ENCODE data around the gene PHACTR2.
"Not testable (repeated sequence)": the region's sequence is repeated elsewhere in the genome, so short reads cannot be mapped to it uniquely, and the experiment has no call there.

Gene PHACTR2

DNA sequence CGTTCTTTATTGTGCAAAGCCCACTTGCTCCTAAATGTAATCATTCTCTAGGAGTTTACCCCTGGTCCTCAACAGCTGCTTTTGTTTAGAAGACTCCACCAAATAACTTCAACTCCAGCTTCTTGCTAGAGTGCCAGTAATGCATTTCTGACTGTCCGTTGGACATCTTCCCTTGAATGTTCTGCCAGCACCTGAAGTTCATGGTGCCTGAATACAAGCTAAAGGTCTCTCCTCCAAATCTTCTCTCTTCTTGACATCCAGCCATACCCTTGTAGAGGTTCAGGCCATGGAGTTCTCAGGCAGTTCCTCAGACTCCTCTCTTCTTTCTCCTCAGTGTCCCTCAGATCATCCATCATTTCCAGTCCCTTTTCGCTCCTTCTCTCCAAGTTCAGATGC lies 21.7 kb downstream of the PHACTR2 start:
- no peak for DNase-seq

DNA sequence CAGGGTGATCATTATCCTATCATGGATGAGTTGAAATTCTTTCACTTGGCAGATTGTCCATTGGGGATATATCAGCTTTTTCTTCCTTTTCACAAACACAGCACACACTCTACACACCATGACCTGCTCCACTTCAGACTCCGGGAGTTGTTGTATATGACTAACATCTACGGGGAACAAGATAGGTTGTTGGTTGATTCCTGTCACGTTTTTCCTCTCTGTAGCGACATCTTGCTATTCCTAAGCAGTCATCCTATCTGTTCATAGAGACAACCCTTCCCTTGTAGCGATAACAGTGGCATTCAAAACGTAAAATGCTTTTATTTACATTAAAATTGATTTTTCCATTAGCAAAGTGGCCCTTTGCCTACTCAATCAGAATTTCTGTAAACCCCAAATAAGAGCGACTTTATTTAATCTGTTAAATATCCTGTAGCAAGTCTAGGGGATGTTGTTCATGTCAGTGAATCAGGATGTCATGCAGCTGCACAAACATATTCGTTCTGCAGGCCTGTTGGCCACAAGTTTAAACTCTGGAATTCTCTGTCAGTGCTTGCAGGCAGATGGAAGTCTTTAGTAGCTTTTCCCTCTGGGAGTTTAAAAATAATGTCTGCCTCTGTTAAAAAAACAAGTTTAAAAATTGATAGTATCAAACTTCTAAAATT lies 23.1 kb downstream of the PHACTR2 start:
- DNase-seq = no peak

DNA sequence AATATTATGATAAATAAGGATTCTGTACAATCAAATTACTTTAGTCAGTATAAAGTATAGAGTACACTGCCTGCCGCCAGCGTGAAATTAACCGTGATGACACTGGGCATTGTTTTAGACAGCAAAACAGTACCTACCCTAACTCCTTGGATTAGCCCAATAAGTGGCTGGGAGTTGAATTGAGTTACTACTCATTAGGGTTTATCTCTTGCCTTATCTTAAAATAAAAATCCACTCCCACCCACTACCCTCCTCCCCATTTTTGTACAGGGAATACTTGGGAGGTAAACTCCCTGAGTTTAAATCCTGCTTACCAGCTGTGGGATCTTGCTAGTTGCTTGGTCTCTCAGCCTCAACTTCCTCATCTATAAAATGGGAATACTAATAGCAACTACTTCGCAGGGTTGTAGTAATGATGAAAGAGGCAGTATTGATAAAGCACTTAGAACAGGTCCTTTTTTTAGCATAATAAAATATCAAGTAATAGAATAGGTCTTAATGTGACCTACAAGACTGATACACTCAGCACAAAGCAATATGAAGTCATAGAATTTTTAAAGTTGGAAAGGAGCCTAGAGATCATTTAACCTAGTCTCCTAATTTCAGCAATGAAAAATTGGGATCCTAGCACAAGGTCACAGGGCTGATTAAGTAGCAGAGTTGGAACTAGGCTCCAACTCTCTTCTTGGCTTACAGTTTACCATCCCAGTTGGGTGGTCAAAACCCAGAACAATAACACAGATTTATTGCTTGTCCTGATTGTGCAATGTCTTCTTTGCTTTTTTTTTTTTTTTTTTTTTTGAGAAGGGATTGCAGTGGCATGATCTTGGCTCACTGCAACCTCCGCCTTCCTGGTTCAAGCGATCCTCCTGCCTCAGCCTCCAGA lies 23.8 kb downstream of the PHACTR2 start:
- no peak for DNase-seq

DNA sequence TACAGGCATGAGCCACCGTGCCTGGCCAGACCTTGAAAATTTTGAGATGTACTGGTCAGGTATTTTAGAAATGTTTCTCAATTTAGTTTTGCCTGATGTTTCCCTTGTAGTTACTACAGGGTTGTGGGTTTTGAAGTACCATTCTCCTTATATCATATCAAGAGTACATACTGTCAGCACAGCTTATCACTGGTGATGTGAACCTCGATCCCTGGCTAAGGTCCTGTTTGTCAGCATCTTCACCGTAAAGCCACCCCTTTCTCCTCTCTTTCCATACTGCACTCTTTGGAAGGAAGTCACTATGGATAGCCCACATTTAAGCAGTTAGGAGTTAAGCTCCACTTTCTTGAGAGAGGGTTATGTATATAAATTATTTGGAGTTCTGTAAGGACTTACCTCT lies 27.8 kb downstream of the PHACTR2 start:
- no peak for DNase-seq

DNA sequence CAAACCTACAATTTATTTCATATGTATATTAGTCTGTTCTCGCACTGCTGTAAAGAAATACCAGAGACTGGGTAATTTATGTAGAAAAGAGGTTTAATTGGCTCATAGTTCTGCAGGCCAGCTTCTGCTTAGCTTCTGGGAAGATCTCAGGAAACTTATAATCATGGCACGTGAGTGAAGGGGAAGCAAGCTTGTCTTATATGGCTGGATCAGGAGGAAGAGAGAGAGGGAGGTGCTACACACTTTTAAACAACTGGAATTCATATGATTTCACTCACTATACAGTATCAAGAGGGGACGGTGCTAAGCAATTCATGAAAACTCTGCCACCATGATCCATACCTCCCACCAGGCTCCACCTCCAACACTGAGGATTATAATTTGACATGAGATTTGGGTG lies 29.9 kb downstream of the PHACTR2 start:
- no peak for DNase-seq

DNA sequence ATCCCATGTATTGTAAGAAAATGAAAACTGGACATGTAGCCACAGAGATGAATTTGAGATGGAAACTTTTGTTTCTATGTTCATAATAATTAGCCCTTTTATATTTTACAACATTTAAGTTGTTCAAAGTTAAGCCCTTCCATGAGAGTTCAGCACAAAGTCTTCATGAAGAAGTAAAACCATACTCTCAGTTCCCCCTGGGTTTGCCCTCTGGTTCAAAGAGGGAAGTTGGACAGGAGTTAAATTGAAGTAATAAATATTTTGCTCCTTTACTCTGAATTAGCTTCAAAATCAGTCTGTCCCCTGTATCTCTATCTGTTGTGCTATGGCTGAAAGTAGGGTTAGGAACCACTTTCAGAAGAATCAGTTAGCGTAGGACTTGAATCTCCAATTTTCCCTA lies 31.1 kb downstream of the PHACTR2 start:
- DNase-seq = no peak

DNA sequence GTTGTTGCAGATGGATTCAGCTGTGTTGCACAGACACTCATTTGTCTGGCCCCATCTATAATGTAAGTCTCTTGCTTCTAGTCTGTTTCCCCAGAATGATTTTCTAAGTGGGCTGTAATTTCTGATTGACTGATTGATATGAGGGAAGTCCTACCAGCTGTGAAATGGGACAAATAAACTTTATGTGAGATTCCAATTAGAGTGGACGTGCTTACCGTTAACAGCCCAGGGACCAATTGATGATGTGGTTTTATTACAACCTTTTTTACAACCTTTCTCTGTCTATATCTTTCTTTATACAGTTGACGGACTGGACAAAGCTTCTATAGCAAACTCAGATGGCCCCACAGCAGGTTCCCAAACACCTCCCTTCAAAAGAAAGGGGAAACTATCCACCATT lies 33.9 kb downstream of the PHACTR2 start:
- DNase-seq = no peak

DNA sequence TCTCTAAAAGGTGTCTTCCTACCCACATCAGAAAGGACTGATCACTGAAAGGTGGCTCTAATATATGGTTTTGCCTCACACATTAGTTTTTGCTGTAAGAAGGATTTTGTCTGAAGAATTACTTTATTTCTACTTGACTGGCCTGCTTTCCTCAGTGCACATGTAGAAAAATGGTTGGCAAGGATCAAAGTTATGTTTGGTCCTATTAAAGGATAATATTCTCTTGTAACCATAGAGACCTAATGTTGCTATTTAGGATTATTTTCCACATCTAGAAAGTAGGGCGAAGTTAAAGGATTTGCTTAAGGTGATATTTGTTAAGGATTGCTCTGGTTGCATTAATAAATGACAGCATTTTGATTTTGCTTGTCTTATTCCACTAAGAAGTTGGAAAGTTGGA lies 40.7 kb downstream of the PHACTR2 start:
- no peak for DNase-seq

DNA sequence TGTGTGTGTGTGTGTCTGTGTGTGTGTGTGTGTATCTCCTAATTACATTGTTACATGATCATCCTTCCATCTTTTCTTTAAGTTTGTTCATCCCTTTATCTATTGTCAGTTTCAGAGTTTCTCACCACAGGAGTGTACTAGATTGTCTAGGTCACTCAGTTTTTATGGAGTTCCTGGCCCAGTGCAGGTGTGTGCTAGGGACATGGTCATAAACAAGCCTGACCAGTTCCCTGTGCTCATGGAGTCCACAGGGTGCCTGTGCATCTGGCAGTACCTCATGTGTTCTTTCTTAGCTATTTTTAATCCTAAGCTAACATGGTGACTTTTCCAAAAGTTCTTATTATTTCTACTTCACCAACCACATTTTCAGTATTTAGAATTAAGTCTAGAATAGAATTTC lies 43.9 kb downstream of the PHACTR2 start:
- no peak for DNase-seq

DNA sequence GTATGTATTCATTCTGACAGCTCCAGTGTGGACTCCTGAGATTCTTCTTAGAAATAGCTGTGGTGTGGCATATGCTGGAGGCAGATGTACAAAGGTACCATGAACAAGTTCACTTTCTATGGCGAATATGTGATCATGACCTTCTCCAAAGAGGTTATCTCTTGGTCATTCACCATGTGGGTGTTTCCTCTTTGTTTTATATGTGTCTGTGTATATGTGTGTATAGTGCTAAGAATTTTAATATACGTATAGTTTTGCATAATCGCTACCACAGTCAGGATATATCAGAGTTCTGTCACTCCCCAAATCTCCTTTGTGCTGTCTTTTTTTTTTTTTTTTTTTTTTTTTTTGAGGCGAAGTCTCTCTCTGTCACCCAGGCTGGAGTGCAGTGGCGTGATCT lies 47.1 kb downstream of the PHACTR2 start:
- no peak for DNase-seq

DNA sequence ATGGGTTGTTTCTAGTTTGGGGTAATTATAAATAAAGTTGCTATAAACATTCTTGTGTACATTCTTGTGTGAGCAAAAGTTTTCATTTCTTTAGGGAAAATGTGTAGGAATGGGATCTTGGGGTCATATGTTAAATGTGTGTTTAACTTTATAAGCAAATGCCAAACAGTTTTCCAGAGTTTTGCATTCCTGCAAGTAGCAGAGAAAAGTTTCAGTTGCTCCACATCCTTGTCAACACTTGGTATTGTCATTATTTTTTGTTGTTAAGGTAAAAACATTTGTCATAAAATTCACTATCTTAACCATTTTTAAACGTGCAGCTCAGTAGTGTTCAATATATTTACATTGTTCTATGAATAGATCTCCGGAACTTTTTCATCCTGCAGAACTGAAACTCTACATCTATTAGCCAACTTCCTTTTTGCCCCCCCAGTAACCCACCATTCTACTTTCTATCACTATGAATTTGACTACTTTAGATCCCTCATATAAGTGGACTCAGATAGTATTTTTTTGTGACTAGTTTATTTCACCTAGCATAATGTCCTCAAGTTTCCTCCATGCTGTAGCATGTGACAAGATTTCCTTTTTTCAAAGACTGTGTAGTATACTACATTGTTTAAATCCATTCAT lies 48.4 kb downstream of the PHACTR2 start:
- DNase-seq = no peak

DNA sequence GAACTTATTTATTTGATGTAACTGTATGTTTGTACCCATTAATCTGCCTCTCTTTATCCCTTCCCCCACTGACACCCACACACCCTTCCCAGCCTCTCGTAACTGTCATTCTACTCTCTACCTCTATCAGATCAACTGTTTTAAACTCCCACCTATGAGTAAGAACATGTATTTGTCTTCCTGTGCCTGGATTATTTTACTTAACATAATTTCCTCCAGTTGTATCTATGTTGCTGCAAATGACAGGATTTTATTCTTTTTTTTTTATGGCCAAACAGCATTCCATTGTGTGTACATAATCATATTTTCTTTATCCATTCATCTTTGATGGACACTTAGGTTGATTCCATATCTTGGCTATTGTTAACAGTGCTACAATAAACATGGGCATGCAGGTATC lies 49.3 kb downstream of the PHACTR2 start:
- DNase-seq = no peak

DNA sequence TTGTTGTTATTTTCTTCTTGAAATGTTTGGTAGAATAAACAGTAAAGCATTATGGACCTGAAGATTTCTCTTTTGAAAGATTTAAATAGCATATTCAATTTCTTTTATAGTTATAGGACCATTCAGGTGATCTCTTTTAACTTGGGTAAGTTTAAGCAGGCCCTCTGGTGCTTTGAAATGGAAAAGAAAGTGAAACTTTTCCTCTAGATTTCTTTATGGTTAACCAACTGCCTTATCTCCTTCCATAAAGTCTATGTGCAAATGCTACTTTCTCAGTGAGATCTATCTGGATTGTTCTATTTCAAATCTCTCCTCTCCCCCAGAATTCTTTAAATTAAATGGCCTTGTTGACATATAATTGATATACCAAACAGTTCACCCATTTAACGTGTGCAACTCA lies 54.0 kb downstream of the PHACTR2 start:
- DNase-seq = no peak

DNA sequence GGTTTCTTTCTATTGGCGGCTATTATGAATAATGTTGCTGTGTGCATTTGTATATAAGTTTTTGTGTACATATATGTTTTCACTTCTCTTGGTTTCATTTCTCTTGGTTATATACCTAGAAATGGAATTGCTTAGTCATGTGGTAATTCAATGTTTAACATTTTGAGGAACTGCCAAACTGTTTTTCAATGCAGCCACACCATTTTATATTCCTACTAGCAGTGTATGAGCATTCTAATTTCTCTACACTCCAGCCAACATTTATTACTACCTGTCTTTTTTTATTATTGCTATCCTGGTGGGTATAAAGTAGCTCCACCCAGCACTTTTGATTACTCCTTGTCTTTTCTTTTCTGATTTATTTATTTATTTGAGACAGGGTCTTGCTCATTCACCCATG lies 54.8 kb downstream of the PHACTR2 start:
- no peak for DNase-seq

DNA sequence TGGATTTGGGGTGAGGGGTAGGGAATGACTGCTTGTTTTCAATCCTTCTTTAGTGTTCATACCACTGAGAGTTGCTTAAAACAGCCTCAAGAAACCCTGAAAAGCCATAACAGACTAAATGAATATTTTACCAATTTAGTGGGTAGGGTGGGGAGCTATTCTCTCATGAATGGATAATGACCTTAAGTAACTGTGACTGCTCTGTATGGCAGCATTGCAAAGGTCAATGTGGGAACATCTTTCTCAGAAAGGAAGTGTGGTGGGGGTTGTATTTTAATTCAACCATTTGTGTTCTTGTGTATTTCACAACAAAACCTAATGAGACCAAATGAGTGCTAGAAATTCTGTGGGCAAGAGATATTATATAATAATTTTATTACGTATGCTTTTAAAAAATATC lies 55.7 kb downstream of the PHACTR2 start:
- no peak for DNase-seq

DNA sequence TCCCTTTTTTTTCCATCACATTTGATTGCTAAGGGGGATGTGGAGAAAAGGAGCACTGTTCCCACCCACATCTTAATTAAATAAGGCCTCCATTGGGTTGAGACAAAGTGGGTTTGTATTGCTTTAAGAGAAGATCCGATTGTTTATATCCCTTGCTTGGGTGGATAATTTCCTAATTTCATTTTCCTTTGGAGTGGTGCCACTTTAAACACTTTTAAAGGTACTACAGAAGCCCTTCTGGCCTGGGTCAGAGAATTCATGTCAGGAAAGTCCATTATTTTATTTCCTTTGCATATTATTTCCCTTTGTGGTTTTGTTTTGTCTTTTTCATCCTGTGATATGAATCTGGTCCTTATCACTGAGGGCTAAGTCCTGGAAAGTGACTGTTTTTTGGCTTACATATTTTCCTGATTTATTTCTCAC lies 56.9 kb downstream of the PHACTR2 start:
- DNase-seq = no peak

DNA sequence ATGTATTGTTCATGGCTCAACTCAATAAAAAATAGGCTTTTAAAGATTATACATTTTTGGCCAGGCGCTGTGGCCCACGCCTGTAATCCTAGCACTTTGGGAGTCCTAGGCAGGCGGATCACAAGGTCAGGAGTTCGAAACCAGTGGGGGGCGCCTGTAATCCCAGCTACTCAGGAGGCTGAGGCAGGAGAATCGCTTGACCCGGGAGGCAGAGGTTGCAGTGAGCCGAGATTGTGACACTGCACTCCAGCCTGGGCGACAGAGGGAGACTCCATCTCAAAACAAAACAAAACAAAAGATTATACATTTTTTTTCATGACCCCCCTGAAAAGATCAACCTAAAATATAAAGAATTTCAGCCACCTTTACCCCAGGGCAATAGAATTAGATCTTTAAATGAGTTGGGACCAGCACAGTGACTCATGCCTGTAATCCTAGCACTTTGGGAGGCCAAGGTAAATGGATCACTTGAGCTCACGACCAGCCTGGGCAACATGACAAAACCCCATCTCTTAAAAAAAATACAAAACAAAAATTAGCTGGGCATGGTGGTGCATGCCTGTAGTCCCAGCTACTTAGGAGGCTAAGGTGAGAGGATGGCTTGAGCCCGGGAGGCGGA lies 60.4 kb downstream of the PHACTR2 start:
- DNase-seq = not testable (repeated sequence)

DNA sequence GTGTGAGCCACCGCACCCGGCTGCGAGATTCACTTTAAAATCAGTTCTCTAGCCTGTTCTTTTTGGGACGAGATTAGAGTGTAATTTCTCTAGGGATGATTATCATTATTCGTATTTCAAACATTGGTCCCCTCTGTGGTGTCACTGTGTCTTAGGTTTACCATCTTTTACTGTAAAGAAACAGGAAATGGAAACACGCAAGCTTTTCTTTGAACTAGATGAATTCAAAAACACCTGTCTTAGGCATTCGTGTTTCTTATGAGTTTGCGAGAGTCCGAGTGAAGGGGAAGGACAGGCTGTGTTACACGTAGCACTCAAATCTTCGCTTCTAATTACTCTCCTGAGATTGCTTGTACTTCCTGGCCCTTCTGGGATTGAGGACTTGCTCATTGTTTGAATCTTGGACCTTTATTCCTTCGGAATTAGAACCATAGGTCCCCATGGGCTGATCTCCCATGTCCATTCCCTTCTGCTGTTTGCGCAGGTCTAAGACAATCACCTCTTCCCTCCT lies 61.6 kb downstream of the PHACTR2 start:
- DNase-seq = no peak

DNA sequence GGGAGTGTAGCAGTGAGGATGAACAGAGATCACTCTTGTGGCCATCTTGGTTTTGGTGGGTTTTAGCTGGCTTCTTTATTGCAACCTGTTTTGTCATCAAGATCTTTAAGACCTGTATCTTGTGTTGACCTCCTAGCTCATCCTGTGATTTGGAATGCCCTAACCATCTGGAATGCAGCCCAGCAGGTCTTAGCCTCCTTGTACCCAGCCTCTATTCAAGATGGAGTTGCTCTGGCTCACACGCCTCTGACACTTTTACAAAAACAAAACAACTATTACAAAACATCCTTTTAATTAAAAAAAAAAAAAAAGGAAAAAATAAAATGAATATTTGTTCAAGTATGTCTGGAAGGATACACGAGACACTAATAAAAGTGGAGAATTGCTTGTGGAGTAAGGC lies 62.4 kb downstream of the PHACTR2 start:
- no peak for DNase-seq

DNA sequence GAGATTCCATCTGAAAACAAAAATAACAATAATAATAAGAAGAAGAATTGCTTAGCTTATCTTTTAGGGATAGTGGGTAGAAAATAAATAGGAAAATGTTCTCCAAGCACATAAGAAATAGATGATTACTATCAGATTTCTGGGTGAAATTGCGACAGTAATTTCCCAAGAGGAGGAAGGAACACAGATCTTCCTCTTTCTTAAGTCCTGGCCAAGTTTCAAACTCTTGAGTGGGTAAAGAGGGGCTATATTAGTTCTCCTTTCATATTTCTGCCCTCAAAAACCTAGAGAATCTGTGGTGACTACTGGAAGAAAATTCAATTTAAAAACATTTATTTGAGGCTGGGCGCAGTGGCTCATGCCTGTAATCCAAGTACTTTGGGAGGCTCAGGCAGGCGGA lies 63.7 kb downstream of the PHACTR2 start:
- no peak for DNase-seq

DNA sequence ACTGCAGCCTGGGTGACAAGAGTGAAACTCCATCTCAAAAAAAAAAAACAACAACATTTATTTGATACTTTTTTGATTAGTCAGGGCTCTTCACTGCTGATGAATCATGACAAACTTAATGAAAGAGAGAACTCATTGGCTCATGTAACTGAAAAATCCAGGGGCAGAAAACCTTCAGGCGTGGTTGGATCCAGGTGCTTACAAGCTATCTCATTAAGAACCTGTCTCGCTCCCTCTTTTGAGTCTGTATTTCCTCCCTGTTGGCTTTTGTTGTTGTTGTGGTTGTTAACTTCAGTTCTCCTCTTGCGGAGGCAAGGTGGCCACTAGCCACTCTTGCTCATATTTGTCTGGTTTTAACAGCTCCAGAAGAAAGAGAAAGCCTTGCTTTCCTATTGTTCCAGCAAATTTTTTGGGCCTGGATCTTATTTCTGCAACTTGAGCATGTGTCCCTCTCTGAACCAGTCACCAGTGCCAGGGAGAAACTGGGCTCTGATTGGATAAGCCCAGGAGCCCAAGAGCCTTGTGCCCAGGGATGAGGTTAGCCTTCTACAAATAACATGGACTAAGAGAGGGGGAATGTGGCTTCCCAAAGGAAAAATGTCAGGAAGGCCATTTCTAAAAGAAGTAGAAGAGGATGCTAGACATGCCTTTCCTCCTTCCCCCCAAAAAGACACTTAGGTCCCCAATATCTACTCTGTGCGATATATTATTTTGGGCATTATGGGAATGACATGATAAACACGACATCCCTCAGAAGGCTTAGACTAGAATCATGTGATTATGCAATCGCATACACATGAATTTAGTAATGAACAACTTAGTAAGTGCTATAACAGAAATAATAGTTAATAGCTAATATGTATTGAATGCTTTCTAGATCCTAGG lies 64.5 kb downstream of the PHACTR2 start:
- DNase-seq = no peak

DNA sequence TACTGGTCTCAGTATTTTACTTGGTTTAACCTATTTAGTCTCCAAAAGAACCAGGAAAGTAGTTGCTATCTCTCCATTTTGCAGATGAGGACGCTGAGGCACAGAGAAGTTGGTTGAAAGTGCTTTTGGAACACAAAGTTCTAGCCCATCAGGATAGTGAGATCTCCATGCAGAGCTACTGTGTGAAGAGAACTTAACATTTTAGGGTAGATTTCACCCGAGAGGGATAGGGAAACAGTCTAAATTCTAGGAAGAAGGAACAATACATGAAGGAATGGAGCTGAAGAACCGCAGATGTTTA lies 65.1 kb downstream of the PHACTR2 start:
- no peak for DNase-seq

Data from cortex of kidney (tissue), 1 donor.